WTC11 (cell line): ENCODE results near the gene JAZF1. TPM values are rescaled to one million over a fixed set of nuclear protein-coding genes. Genes with fewer than 3 reads are reported as not detected.

ENCODE experiments used
- ATAC-seq: fragments of 200-7000 bp; cut with Tn5 transposase; 2 replicates; pipeline ENCODE4 v1.10.0; 2021; ENCODE audit warnings: mild to moderate bottlenecking, moderate library complexity
- CTCF ChIA-PET: fragments of 300-600 bp; sonication (Branson Sonifier 250); formaldehyde crosslinking; loops from one replicate; lab custom pipeline; 2021; ENCODE audit warnings: antibody characterized with exemption; lab: Charles Lee
- POLR2A ChIA-PET: fragments of 350-600 bp; sonication (Branson Sonifier 250); formaldehyde crosslinking; loops from one replicate; lab custom pipeline; 2021; ENCODE audit warnings: antibody characterized with exemption; lab: Charles Lee
- DNase-seq: peaks from one replicate; pipeline ENCODE4 v3.0.0; 2021; ENCODE audit warnings: low spot score
- H3K27ac Mint-ChIP-seq: 2 replicates; pipeline ENCODE4 v1.8.0; 2021; ENCODE audit warnings: mixed read lengths
- H3K27me3 Mint-ChIP-seq: 2 replicates; pipeline ENCODE4 v1.8.0; 2021; ENCODE audit warnings: low read depth, mild to moderate bottlenecking, moderate library complexity, mixed read lengths
- H3K36me3 Mint-ChIP-seq: 2 replicates; pipeline ENCODE4 v1.8.0; 2021; ENCODE audit warnings: mixed read lengths
- H3K4me1 Mint-ChIP-seq: 2 replicates; pipeline ENCODE4 v1.8.0; 2022; ENCODE audit warnings: mixed read lengths
- H3K4me3 Mint-ChIP-seq: 2 replicates; pipeline ENCODE4 v1.8.0; 2021; ENCODE audit warnings: mild to moderate bottlenecking, moderate library complexity, mixed read lengths
- H3K9me3 Mint-ChIP-seq: 2 replicates; pipeline ENCODE4 v1.8.0; 2021; ENCODE audit warnings: mixed read lengths
- ARID4B ChIP-seq: sonication (generic); formaldehyde crosslinking; IDR thresholded peaks from 2 replicates; pipeline ENCODE4 v1.8.0; 2023; ENCODE audit warnings: missing genetic modification reagents, mild to moderate bottlenecking, borderline replicate concordance
- ATF2 ChIP-seq: sonication (generic); formaldehyde crosslinking; IDR thresholded peaks from 2 replicates; pipeline ENCODE4 v1.8.1; 2022; ENCODE audit warnings: low read depth, missing genetic modification reagents, borderline replicate concordance
- ATF6 ChIP-seq: sonication (generic); formaldehyde crosslinking; IDR thresholded peaks from 2 replicates; pipeline ENCODE4 v1.8.1; 2023; ENCODE audit warnings: mild to moderate bottlenecking, missing genetic modification reagents
- E2F4 ChIP-seq: sonication (generic); formaldehyde crosslinking; IDR thresholded peaks from 2 replicates; pipeline ENCODE4 v1.8.1; 2022; ENCODE audit warnings: low read depth, mild to moderate bottlenecking, moderate library complexity, missing genetic modification reagents, borderline replicate concordance
- FOXJ3 ChIP-seq: sonication (generic); formaldehyde crosslinking; IDR thresholded peaks from 2 replicates; pipeline ENCODE4 v1.9.0; 2021; ENCODE audit warnings: missing genetic modification reagents, mild to moderate bottlenecking, borderline replicate concordance
- FOXK1 ChIP-seq: sonication (generic); formaldehyde crosslinking; IDR thresholded peaks from 2 replicates; pipeline ENCODE4 v1.8.0; 2022; ENCODE audit warnings: mild to moderate bottlenecking, moderate library complexity, missing genetic modification reagents
- GTF2I ChIP-seq: fragments of 250-450 bp; sonication (Bioruptor Pico); conservative IDR thresholded peaks from 2 replicates; pipeline ENCODE4 v1.4.0; 2021; ENCODE audit warnings: mild to moderate bottlenecking
- HMGXB4 ChIP-seq: sonication (generic); formaldehyde crosslinking; IDR thresholded peaks from 2 replicates; pipeline ENCODE4 v1.8.1; 2023; ENCODE audit warnings: mild to moderate bottlenecking, moderate library complexity, missing genetic modification reagents
- MLX ChIP-seq: sonication (generic); formaldehyde crosslinking; IDR thresholded peaks from 2 replicates; pipeline ENCODE4 v1.8.1; 2023; ENCODE audit warnings: mild to moderate bottlenecking, missing genetic modification reagents, moderate library complexity
- NFATC4 ChIP-seq: fragments of 250-450 bp; sonication (Bioruptor Pico); IDR thresholded peaks from 2 replicates; pipeline ENCODE4 v1.9.0; 2021; ENCODE audit warnings: mild to moderate bottlenecking
- NR2C2 ChIP-seq: sonication (generic); formaldehyde crosslinking; IDR thresholded peaks from 2 replicates; pipeline ENCODE4 v1.8.0; 2022; ENCODE audit warnings: mild to moderate bottlenecking, missing genetic modification reagents
- OVOL2 ChIP-seq: fragments of 250-450 bp; sonication (Bioruptor Pico); IDR thresholded peaks from 2 replicates; pipeline ENCODE4 v1.9.0; 2021; ENCODE audit warnings: mild to moderate bottlenecking, borderline replicate concordance
- SMAD3 ChIP-seq: sonication (generic); formaldehyde crosslinking; IDR thresholded peaks from 2 replicates; pipeline ENCODE4 v1.8.0; 2022; ENCODE audit warnings: missing genetic modification reagents, mild to moderate bottlenecking, borderline replicate concordance
- SMAD4 ChIP-seq: sonication (generic); formaldehyde crosslinking; IDR thresholded peaks from 2 replicates; pipeline ENCODE4 v1.8.0; 2022; ENCODE audit warnings: mild to moderate bottlenecking, missing genetic modification reagents
- TCF7 ChIP-seq: sonication (generic); formaldehyde crosslinking; IDR thresholded peaks from 2 replicates; pipeline ENCODE4 v1.8.0; 2022; ENCODE audit warnings: mild to moderate bottlenecking, low read depth, missing genetic modification reagents, moderate library complexity
- TEAD1 ChIP-seq: sonication (generic); formaldehyde crosslinking; IDR thresholded peaks from 2 replicates; pipeline ENCODE4 v1.8.0; 2022; ENCODE audit warnings: mild to moderate bottlenecking, missing genetic modification reagents
- TEAD4 ChIP-seq: sonication (generic); formaldehyde crosslinking; IDR thresholded peaks from 2 replicates; pipeline ENCODE4 v1.8.0; 2022; ENCODE audit warnings: mild to moderate bottlenecking, missing genetic modification reagents
- USF2 ChIP-seq: sonication (generic); formaldehyde crosslinking; IDR thresholded peaks from 2 replicates; pipeline ENCODE4 v1.8.1; 2023; ENCODE audit warnings: mild to moderate bottlenecking, missing genetic modification reagents, moderate library complexity
- ZNF138 ChIP-seq: sonication (generic); formaldehyde crosslinking; conservative IDR thresholded peaks from 2 replicates; pipeline ENCODE4 v1.8.1; 2022; ENCODE audit warnings: mild to moderate bottlenecking, moderate library complexity, missing genetic modification reagents
- ZNF396 ChIP-seq: fragments of 250-450 bp; sonication (Bioruptor Pico); IDR thresholded peaks from 2 replicates; pipeline ENCODE4 v1.8.0; 2021; ENCODE audit warnings: mild to moderate bottlenecking, moderate library complexity, borderline replicate concordance
- ZNF423 ChIP-seq: fragments of 250-450 bp; sonication (Bioruptor Pico); IDR thresholded peaks from 2 replicates; pipeline ENCODE4 v2.1.2; 2022; ENCODE audit warnings: mild to moderate bottlenecking, moderate library complexity
- total RNA-seq: library from RNA; stranded (reverse); gene quantifications from 3 replicates; pipeline ENCODE4 v1.2.3, GENCODE V29; 2021

Gene JAZF1
- total RNA-seq, 1 experiment from 2014 or later: 19.0 TPM

GRCh38 chr7:28166982-28167715 is 13.4 kb downstream of the JAZF1 start (continued):
- TF ChIP-seq E2F4 (CRISPR knock-in tag) (no peak), MLX (CRISPR knock-in tag) (no peak), ZNF423 (CRISPR knock-in tag) (no peak), TEAD1 (CRISPR knock-in tag) (no peak), FOXJ3 (no peak), NR2C2 (CRISPR knock-in tag) (no peak), SMAD4 (CRISPR knock-in tag) (no peak)

- H3K9me3 Mint-ChIP-seq: no peaks in the 10 kb centered on the region
- no peak overlapping the region for H3K27ac Mint-ChIP-seq
- no peaks in the 10 kb centered on the region for H3K36me3 Mint-ChIP-seq
- ATAC-seq: no peak
- ChIA-PET POLR2A (no interaction called here), CTCF (interaction anchor here (1.3 to 1.4 kb wide), 2 partner anchors 22 to 73 kb away, joined by 4 read pairs; no protein-coding TSS in a partner anchor)
- H3K4me3 Mint-ChIP-seq: no peak overlapping the region
- no peaks in the 10 kb centered on the region for H3K27me3 Mint-ChIP-seq
- peaks cover 49% of the 10 kb centered on the region for H3K4me1 Mint-ChIP-seq
- DNase-seq: no peak
- TF ChIP-seq FOXK1 (CRISPR knock-in tag) (no peak), USF2 (no peak), ARID4B (CRISPR knock-in tag) (no peak), ATF2 (CRISPR knock-in tag) (no peak), TEAD4 (CRISPR knock-in tag) (no peak), GTF2I (CRISPR knock-in tag) (no peak), ZNF396 (CRISPR knock-in tag) (no peak), ATF6 (no peak), OVOL2 (no peak), NFATC4 (CRISPR knock-in tag) (no peak), TCF7 (no peak), SMAD3 (CRISPR knock-in tag) (no peak), HMGXB4 (CRISPR knock-in tag) (no peak), ZNF138 (CRISPR knock-in tag) (no peak)
Measured at GRCh38 chr7:28165961-28166955, 14.3 kb downstream of the JAZF1 start.
